ENCODE results near the gene TASL.

TASL gene

DNA sequence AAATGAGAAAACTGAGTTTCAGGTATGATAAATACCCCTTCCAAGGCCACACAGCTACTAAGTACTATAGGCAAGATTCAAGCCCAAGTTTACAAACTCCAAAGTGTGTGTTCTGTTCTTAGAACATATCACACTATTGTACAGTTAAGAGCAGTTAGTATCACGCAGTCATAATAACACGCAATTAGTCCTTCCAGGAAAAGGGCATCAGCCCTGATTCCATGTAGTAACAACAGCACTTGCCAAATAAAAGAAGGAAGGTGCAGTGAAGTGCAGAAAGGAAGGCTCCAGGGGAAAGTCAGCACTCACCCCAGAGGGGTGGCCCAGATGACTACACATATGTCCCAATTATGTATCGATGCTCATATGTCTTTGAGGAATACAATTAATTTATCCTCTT is 4.4 kb downstream of the TASL start:
- DNase-seq = no peak

DNA sequence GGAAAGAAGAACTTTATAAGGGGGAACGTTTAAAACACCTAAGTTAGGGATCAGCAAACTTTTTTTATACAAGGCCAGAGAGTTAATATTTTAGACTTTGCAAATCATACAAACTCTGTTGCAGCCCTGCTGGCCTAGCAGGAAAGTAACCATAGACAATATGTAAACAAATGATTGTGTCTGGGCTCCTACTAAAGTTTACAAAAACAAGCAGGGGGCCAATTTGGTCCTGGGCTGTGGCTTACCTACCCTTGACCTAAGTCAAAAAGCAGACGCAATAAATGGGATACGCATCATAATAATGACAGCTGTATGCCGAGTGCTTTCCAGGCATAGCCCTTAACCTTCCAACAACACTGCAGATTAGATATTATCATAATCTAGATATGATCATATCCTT is 4.9 kb downstream of the TASL start:
- no peak for DNase-seq

DNA sequence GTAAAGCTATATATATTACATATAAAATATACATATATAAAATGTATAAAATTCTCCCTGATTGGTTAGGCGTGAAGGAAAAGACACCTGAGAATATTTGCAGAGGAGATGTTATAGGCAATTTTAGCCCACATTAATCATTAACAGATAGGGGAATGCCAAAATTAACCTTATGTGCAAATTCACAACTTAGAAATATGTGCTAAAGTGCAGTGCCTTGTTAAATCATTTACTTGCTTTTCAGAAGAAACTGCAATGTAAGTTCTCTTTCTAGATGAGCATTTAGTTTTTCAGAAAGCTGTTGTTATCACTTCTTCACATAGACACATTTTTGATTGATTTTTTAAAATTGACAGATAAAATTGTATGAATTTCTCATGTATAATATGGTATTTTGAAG is 5.6 kb downstream of the TASL start:
- DNase-seq = no peak

DNA sequence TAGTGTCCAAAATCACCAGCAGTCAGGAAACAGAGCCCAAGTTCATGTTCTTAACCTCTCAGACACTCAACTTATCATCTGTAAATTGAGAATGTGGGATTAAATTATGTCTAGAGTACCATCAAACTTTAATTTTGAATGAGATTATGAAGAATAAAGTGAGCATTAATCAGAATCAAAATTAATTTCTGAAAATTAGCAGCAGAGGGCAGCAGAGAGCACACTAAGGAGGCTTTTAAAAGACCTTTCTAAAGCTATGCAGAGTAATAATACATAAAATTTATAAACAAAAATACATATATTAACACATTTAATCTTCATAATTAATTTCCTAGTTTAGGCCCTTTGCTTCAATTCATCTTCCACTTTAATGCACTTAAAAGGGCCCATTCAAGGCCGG is 7.1 kb downstream of the TASL start:
- DNase-seq = peak; percentile 62 to 69 (median 66)

DNA sequence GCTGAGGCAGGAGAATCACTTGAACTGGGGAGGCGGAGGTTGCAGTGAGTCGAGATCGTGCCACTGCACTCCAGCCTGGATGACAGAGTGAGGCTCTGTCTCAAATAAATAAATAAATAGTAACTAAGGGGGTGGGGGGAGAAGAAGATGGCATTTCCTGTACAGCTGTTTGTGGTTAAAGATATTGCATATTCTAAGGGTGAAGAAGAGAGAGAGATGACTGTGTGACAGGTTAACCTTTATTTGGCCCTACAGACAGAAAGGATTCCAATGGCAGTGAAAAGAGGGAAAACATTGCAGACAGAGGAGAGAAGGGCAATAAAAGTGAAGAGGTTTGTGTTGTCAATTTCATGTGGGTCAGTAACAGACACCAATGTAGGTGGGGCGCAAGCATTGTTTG is 9.4 kb downstream of the TASL start:
- DNase-seq = peak in 1 of 3 donors; percentile 37

DNA sequence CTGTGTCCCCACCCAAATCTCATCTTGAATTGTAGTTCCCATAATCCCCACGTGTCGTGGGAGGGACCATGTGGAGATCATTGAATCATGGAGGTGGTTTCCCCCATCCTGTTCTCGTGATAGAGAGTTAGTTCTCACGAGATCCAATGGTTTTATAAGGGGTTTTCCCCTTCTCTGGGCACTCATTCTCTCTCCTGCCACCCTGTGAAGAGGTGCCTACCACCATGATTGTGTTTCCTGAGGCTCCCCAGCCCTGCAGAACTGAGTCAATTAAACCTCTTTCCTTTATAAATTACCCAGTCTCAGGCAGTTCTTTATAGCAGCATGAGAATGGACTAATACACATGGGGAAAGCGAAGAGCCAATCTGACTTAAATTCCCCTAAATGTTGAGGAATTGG is 14.5 kb downstream of the TASL start:
- DNase-seq = peak in 1 of 3 donors; percentile 33

DNA sequence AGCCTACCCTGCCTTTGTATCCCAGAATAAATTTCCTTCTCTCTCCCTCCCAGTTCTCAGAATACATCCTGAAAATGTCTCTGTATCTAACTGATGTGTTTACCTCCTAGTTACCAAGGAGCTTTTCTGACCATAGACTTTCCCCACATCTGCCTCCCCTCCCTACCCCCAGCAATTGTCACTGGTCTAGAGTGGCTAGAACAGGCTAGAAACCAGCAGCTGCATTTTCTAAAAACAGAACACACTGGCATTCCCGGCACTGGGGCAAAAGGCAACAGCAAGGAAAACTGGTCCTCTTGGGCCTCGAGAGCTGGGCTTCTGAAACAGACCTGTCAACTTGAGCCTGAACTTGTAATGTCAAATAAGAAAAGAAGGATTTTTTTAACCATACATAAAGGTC is 16.4 kb downstream of the TASL start:
- no peak for DNase-seq

DNA sequence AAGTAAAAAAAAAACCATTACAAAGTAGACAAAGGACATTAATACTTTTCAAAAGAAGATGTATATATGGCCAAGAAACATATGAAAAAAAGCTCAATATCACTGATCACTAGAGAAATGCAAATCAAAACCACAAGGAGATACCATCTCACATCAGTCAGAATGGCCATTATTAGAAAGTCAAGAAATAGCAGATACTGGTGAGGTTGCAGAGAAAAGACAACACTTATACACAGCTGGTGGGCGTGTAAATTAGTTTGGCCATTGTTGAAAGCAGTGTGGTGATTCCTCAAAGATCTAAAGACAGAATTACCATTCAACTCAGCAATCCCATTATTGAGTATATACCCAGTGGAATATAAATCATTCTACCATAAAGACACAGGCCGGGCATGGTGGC is 39.3 kb downstream of the TASL start:
- DNase-seq = no peak

DNA sequence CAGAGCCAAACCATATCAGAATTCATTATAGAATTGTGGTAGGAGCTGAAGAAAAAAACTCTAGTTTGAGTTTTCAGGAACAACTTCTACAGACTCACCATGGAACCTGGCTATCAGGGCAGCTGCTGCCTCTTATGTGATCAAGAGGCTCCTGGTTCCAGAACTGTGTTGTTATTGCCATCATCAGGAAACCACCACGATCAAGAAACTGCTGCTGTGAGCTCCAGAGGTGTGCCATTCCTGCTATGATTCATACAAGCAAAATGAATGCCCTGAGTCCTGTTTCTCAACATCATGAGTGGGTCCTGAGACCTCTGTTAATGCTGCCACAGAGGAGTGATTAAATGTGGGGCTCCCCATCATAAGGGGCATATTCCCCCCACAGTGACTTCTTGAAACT is 43.7 kb downstream of the TASL start:
- DNase-seq = no peak

DNA sequence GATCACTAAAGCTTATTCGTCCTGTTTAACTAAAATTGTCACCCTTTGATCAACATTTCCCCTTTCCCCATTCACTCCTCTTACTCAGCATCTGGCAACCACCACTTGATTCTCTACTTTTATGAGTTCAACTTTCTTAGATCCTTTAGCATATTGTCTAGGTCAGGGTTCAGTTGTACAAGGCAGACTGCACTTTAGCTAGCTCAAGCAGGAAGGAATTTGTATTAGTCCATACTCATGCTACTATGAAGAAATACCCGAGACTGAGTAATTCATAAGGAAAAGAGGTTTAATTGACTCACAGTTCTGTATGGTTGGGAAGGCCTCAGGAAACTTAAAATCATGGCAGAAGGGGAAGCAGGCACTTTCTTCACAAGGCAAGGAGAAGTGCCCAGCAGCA is 44.3 kb downstream of the TASL start:
- peak; percentile 26 to 69 (median 64) for DNase-seq

DNA sequence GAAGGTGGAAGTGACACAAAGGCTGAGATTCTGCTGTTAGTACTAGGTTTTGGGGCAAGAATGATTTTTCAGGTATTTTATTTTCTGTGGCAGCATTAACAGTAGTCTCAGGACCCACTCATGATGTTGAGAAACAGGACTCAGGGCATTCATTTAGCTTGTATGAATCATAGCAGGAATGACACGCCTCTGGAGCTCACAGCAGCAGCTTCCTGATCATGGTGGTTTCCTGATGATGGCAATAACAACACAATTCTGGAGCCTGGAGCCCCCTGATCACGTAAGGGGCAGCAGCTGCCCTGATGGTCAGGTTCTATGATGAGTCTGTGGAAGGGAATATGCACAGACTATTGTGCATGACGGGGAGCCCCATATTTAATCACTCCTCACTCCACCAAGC is 47.0 kb downstream of the TASL start:
- peak; percentile 68 to 84 (median 72) for DNase-seq

DNA sequence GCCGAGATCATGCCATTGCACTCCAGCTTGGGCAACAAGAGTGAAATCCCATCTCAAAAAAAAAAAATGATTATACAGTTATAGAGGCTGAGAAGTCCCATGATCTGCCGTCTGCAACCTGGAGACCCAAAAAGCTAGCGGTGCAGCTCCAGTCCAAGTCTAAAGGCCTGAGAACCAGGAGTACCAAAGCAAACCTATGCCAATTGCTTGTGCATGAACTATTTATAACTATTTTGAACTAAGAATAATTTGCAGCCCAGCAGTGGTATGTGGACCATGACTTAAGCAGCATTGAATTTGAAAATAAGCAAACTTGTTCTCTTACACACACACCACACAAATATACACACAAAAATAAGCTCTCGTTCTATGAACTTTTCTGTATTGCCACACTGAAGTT is 51.8 kb downstream of the TASL start:
- DNase-seq = no peak

DNA sequence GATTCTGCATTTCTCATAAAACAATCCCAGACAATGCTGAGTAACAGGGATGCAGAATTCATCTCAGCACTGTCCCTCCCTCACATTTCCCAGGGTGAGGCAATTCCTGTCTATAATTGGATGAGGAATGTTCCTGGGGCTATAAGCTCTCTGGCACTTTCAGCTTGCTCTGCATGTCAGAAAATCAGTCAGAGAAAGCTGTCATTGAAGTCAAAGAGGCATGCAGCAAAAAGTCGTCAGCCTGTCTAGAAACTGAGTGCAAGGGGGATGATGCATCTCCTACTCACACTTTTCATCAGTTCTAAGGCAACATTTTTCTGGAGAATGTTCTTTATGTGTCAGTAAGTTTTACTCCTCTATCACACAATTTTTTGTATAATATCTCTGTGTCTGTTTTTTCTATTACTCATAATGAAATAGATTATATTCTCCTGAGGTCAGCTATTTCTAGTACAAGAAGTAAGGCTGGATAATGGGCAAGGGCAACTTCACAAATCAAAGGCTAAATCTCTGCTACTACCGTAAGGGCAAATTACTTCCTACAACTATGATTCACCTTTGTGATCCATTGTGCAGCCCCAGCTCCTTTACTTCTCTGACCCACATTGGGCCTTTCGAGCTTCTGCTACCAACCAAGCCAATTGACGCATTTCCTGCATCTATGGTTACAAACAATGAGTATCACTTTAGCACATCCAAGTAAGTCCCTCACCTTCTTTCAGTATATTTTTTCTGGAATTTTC is 56.0 kb downstream of the TASL start:
- DNase-seq = no peak

DNA sequence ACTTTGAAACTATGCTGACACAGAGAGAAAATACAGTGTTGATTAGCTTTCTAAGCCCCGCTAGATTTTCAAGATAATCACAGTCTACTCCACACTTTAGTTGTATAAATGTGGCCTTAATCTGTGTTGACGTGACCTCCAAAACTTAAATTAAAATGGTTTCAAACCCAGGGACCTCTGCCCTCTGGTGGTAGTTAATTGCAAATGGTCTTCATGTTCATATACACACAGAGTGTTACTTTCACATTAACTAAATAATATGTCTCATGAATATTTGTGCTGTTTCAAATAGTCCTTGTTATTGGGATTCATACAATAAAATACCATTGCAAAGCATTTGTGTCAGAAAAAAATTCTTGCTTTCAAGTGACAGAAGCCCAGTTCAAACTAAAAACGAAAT is 64.3 kb downstream of the TASL start:
- peak; percentile 17 to 21 (median 18) for DNase-seq
